Keratinocyte (primary cell): ENCODE results near the gene ALOX12B. TPM values are rescaled to one million over a fixed set of nuclear protein-coding genes. Genes with fewer than 3 reads are reported as not detected.

ENCODE experiments used
- DNase-seq: peaks from one replicate; pipeline ENCODE4 v3.0.0-alpha.2; 2011; ENCODE audit warnings: low read depth, missing footprints, low spot score
- FAIRE-seq: peaks from 2 replicates; lab custom pipeline; 2011; peaks lifted over from hg19 to GRCh38; lab: Jason Lieb, UNC
- H2AFZ ChIP-seq: 2 replicates; pipeline ENCODE4 v1.6.0; 2012; ENCODE audit warnings: low read length, control low read depth, inconsistent platforms; ENCODE audit not compliant: control insufficient read depth
- H3K27ac ChIP-seq: 2 replicates; pipeline ENCODE4 v1.5.1; 2011; ENCODE audit warnings: low read length; ENCODE audit not compliant: control insufficient read depth, insufficient read depth
- H3K27me3 ChIP-seq: 3 replicates; pipeline ENCODE4 v1.6.0; 2011; ENCODE audit warnings: low read length; ENCODE audit not compliant: control insufficient read depth, insufficient read depth; ENCODE audit errors: extremely low read depth
- H3K36me3 ChIP-seq, 2 experiments: 2 replicates in 1 of 2; 3 replicates in 1 of 2; pipeline ENCODE4 v1.5.1; 2011; ENCODE audit warnings: low read length in 2 of 2, mild to moderate bottlenecking in 1 of 2; ENCODE audit not compliant: control insufficient read depth in 2 of 2, insufficient read depth in 2 of 2; ENCODE audit errors: extremely low read depth in 1 of 2
- H3K4me1 ChIP-seq: 3 replicates; pipeline ENCODE4 v1.5.1; 2011; ENCODE audit warnings: low read length; ENCODE audit not compliant: control insufficient read depth, insufficient read depth; ENCODE audit errors: extremely low read depth
- H3K4me2 ChIP-seq: 3 replicates; pipeline ENCODE4 v1.6.0; 2011; ENCODE audit warnings: low read depth, low read length; ENCODE audit not compliant: control insufficient read depth, insufficient read depth; ENCODE audit errors: extremely low read depth
- H3K4me3 ChIP-seq, 3 experiments: fragments of 200-600 bp in 1 of 3; sonication (generic) in 1 of 3; 2 replicates in 2 of 3; 3 replicates in 1 of 3; pipeline ENCODE4 v1.5.1; 2011 to 2016; ENCODE audit warnings: low read length in 3 of 3, mild to moderate bottlenecking in 3 of 3, control low read depth in 2 of 3, inconsistent platforms in 1 of 3, low read depth in 1 of 3, mixed read lengths in 1 of 3, mixed run types in 1 of 3, moderate library complexity in 1 of 3; ENCODE audit not compliant: control insufficient read depth in 2 of 3, insufficient read depth in 2 of 3; ENCODE audit errors: extremely low read depth in 1 of 3
- H3K79me2 ChIP-seq: 2 replicates; pipeline ENCODE4 v1.6.0; 2012; ENCODE audit warnings: low read length; ENCODE audit not compliant: control insufficient read depth, insufficient read depth
- H3K9ac ChIP-seq: 3 replicates; pipeline ENCODE4 v1.6.0; 2011; ENCODE audit warnings: low read length; ENCODE audit not compliant: control insufficient read depth, insufficient read depth; ENCODE audit errors: extremely low read depth
- H3K9me1 ChIP-seq: 3 replicates; pipeline ENCODE4 v1.6.0; 2011; ENCODE audit warnings: low read length; ENCODE audit not compliant: control insufficient read depth, insufficient read depth; ENCODE audit errors: extremely low read depth
- H3K9me3 ChIP-seq: 2 replicates; pipeline ENCODE4 v1.5.1; 2012; ENCODE audit warnings: low read depth, low read length; ENCODE audit not compliant: control insufficient read depth
- H4K20me1 ChIP-seq: 3 replicates; pipeline ENCODE4 v1.6.0; 2011; ENCODE audit warnings: low read length; ENCODE audit not compliant: control insufficient read depth, insufficient read depth; ENCODE audit errors: extremely low read depth
- EZH2 ChIP-seq: IDR thresholded peaks from one replicate; pipeline ENCODE4 v1.6.1; 2012; ENCODE audit warnings: inconsistent platforms, mild to moderate bottlenecking, low read length, moderate library complexity
- dilution Hi-C: fragments of 300-500 bp; cut with MboI; formaldehyde crosslinking; loops from one replicate; pipeline ENCODE4 v1.7.0; 2020; ENCODE audit warnings: low sequenced_read_pairs; ENCODE audit not compliant: extremely low pct_ligation_motif_present
- polyA plus RNA-seq, 5 experiments: library from polyadenylated mRNA; depleted of rRNA in 3 of 5; stranded (reverse) in 3 of 5; stranded (forward) in 1 of 5; unstranded in 1 of 5; fragments of >200 nt; gene quantifications; 1 replicate in 1 of 5; 2 replicates in 3 of 5; 3 replicates in 1 of 5; pipeline versions ENCODE4 v1.2.1 to v1.2.3, GENCODE V29; 2011 to 2012; ENCODE audit warnings: missing spikeins in 2 of 5, low read depth in 1 of 5, low replicate concordance in 1 of 5
- TF ChIP-seq, protein P1 (sequence below), 3 experiments: IDR thresholded peaks in 1 of 3; conservative IDR thresholded peaks in 1 of 3; optimal IDR thresholded peaks in 1 of 3; 2 replicates in 2 of 3; 3 replicates in 1 of 3; pipeline versions ENCODE3 to v1.5.1; 2011; ENCODE audit warnings: low read length in 3 of 3, mild to moderate bottlenecking in 3 of 3, moderate library complexity in 2 of 3, control low read depth in 1 of 3, inconsistent platforms in 1 of 3; ENCODE audit not compliant: insufficient read depth in 2 of 3; ENCODE audit errors: extremely low read depth in 1 of 3

ALOX12B gene
- polyA plus RNA-seq, 1 donor (not counting 4 experiments of a cell fraction or from before 2014, with no cell fraction given), result 0.47 TPM

DNA sequence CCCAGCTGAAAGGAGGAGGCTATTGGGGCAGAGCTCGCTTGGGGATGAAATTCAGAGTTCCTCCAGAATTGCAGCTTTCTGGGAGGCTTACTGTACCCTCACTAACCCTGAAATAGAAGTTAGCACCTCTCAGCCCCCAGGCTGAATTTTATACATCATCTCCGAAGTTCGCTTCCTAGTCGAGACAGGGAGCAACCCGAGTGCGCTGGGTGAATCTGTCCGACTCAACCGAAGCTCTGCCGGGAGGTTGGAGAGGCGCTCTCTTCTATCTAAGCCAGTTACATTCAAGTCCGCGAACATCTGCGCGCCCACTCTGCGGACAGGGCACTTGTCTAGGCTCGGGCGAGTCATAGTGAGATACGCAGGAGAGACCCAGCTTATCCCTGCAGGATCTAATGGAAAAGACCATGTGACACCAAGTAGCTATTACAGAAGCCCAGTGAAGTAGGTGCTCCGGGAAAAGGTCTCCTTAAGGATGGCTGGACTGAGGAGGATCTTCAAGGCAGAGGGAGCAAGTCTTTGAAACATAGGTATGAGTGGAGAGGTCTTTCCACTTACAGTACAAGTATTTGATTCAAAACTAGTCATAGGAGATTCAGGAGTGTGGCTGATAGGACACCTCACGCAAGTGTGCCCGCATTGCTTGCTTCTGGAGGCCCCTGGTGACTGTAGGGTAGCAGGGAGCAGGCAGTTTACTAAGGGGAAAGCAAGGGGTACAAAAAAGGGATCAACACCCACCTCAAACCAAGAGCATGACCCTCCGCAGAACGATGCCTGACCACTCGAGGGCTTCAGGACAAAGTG lies 37.0 kb upstream of the ALOX12B start:
- Histone ChIP-seq H4K20me1 (peaks cover 4% of the 10 kb centered on the region), H2AFZ (peak overlapping the region; percentile 30), H3K27ac (no peak overlapping the region), H3K9me3 (no peaks in the 10 kb centered on the region), H3K4me3 (peak overlapping the region; percentile 1 to 93 (median 78)), H3K4me2 (peak overlapping the region; percentile 92), H3K9me1 (peaks cover 3% of the 10 kb centered on the region), H3K9ac (peak overlapping the region; percentile 44), H3K36me3 (no peaks in the 10 kb centered on the region), H3K27me3 (peaks cover 26% of the 10 kb centered on the region), H3K4me1 (peaks cover 42% of the 10 kb centered on the region), H3K79me2 (no peaks in the 10 kb centered on the region)
- no peak for TF ChIP-seq EZH2
- TF ChIP-seq, protein P1, sequence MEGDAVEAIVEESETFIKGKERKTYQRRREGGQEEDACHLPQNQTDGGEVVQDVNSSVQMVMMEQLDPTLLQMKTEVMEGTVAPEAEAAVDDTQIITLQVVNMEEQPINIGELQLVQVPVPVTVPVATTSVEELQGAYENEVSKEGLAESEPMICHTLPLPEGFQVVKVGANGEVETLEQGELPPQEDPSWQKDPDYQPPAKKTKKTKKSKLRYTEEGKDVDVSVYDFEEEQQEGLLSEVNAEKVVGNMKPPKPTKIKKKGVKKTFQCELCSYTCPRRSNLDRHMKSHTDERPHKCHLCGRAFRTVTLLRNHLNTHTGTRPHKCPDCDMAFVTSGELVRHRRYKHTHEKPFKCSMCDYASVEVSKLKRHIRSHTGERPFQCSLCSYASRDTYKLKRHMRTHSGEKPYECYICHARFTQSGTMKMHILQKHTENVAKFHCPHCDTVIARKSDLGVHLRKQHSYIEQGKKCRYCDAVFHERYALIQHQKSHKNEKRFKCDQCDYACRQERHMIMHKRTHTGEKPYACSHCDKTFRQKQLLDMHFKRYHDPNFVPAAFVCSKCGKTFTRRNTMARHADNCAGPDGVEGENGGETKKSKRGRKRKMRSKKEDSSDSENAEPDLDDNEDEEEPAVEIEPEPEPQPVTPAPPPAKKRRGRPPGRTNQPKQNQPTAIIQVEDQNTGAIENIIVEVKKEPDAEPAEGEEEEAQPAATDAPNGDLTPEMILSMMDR (optimal IDR thresholded peaks at IDR 0.05 in 1 of 3, IDR thresholded peaks at IDR 0.05 in 1 of 3, conservative IDR thresholded peaks at IDR 0.05 in 1 of 3; ENCODE audit: extremely low read depth in 1 of 3, insufficient read depth in 2 of 3, low read length in 3 of 3), result no peak
- dilution Hi-C loops, result no loop called here
- DNase-seq, result no peak
- FAIRE-seq, result no peak

DNA sequence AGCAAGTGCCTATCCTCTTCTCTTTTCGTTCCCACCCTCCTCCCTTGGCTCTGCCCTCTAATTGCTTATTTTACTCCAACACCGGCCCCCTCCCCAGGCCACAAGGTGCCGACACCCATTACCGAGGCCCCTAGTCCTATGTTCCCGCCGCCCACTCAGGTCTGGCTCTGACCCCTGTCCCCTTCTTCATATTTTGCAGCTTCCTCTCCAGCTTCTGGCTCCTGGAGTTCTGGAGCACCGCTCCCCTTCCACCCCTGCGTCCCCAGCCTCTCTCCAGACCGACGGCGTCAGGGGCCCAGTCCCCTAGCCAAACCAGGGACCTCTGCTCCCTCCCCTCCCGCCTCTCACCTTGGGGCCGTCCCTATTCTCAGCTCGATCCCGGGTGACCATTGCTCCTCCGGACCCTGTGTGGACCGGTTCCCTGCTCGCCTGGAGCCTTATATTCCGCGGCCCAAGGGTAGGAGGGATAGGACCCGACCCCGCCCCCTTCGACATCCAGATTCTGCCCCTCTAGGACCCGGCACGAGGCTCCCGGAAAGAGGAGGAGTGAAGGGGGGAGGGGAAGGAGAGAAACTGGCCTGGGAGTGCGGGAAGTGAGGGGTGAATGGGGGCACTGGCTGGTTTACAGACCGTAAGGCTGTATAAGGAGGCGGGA lies 36.3 kb upstream of the ALOX12B start, which contains the start of gene HES7:
Gene HES7 (minus strand): TSS at position 412 of the 655 bp plus-strand sequence. CDS start 22 bp downstream, at position 390.
- TF ChIP-seq, protein P1 (optimal IDR thresholded peaks at IDR 0.05 in 1 of 3, IDR thresholded peaks at IDR 0.05 in 1 of 3, conservative IDR thresholded peaks at IDR 0.05 in 1 of 3; ENCODE audit: extremely low read depth in 1 of 3, insufficient read depth in 2 of 3, low read length in 3 of 3), result no peak
- TF ChIP-seq EZH2, result peak; percentile 7
- no peaks in the 10 kb centered on the region for H3K9me3 ChIP-seq
- no peak within 1 kb of the TSS for H3K27ac ChIP-seq
- DNase-seq, result no peak
- peak within 1 kb of the TSS; percentile 49 to 93 (median 78) for H3K4me3 ChIP-seq
- peaks cover 4% of the 10 kb centered on the region for H4K20me1 ChIP-seq
- H3K4me2 ChIP-seq, result peak within 1 kb of the TSS; percentile 92
- no peak for FAIRE-seq
- peaks cover 3% of the 10 kb centered on the region for H3K9me1 ChIP-seq
- H3K36me3 ChIP-seq, result no peaks in the 10 kb centered on the region
- peaks cover 26% of the 10 kb centered on the region for H3K27me3 ChIP-seq
- peak within 1 kb of the TSS; percentile 78 for H2AFZ ChIP-seq
- no peaks in the 10 kb centered on the region for H3K79me2 ChIP-seq
- dilution Hi-C loops, result no loop called here
- H3K9ac ChIP-seq, result peak within 1 kb of the TSS; percentile 69
- peaks cover 42% of the 10 kb centered on the region for H3K4me1 ChIP-seq
